ENCODE measurements around the gene CTSK. TPM values are rescaled to one million over a fixed set of nuclear protein-coding genes. Genes with fewer than 3 reads are reported as not detected.

The CTSK gene
- total and polyA plus RNA-seq, 2 of the 13 experiments (the other 11 are each of a cell fraction or from before 2014, with no cell fraction given), result 1.4 to 6.3 TPM

DNA sequence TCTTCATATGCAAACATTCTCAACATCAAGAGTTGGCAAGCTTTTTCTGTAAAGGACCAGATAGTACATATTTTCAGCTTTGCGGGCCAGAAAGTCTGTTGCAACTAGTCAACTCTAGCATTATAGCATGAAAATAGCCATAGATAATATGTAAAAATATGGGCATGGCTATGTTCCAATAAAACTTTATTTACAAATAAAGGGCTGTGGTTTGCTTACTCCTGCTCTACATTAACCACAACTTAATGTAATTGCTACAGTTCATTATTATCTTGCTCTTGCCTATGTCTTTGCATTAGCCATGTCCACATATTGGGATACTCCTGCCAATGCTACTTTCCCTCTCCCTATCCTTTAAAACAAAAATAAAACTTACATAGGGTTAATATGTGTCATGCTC, 24.5 kb upstream of the CTSK start:
- FAIRE-seq (no peak), DNase-seq (ENCODE audit: low spot score) (no peak), ATAC-seq (no peak)
- Histone ChIP-seq H3K79me2 (ENCODE audit: insufficient read depth, low read length) (no peaks in the 10 kb centered on the region), H4K20me1 (ENCODE audit: insufficient read depth, low read length) (no peaks in the 10 kb centered on the region), H3K36me3 (replicated peaks in 1 of 2; ENCODE audit: control insufficient read depth in 1 of 2, insufficient read depth in 2 of 2, low read length in 2 of 2) (peaks cover 7 to 68% of the 10 kb centered on the region in 2 experiments), H3K4me1 (ENCODE audit: insufficient read depth, low read length) (peaks cover 7% of the 10 kb centered on the region; the same call in 1 of the 2 replicates), H3K4me2 (ENCODE audit: low read depth, low read length) (no peak overlapping the region), H3K9ac (ENCODE audit: insufficient read depth, low read depth, low read length) (no peak overlapping the region), H3K4me3 (replicated peaks in 1 of 3; ENCODE audit: insufficient read depth in 1 of 3, low read depth in 2 of 3, low read length in 3 of 3) (no peak overlapping the region), H2AFZ (ENCODE audit: low read length) (no peak overlapping the region), H3K9me3 (ENCODE audit: low read length) (no peaks in the 10 kb centered on the region), H3K27ac (ENCODE audit: extremely low read length, insufficient read depth, low read length) (no peak overlapping the region), H3K27me3 (ENCODE audit: control insufficient read depth in 1 of 2, insufficient read depth in 2 of 2, low read length in 2 of 2) (no peaks in the 10 kb centered on the region)
- ChIA-PET CTCF (ENCODE audit: low intra/inter-chr PET ratio, low total read pairs) (no interaction called here), POLR2A (no interaction called here)
- in situ Hi-C loops (cut with HindIII; ENCODE audit: extremely low pct_ligation_motif_present, low pct_unique_long_range_greater_than_20kb) (no loop called here), intact Hi-C loops (cut with micrococcal nuclease; ENCODE audit: unreplicated experiment) (no loop called here)
- no TSS peak for BruUV-seq (replicated peaks)
- 95% methylated on average over 1 of the region's 1 CpG for WGBS (ENCODE audit: low lambda C conversion rate)
- TF ChIP-seq, protein P1, sequence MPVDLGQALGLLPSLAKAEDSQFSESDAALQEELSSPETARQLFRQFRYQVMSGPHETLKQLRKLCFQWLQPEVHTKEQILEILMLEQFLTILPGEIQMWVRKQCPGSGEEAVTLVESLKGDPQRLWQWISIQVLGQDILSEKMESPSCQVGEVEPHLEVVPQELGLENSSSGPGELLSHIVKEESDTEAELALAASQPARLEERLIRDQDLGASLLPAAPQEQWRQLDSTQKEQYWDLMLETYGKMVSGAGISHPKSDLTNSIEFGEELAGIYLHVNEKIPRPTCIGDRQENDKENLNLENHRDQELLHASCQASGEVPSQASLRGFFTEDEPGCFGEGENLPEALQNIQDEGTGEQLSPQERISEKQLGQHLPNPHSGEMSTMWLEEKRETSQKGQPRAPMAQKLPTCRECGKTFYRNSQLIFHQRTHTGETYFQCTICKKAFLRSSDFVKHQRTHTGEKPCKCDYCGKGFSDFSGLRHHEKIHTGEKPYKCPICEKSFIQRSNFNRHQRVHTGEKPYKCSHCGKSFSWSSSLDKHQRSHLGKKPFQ (CRISPR knock-in tag; IDR thresholded peaks at IDR 0.05; ENCODE audit: insufficient replicate concordance), result no peak
- TF ChIP-seq ZNF530 (CRISPR knock-in tag; IDR thresholded peaks at IDR 0.05; ENCODE audit: low read depth) (no peak), SCMH1 (CRISPR knock-in tag; IDR thresholded peaks at IDR 0.05; ENCODE audit: borderline replicate concordance) (no peak), HES4 (CRISPR knock-in tag; IDR thresholded peaks at IDR 0.05; ENCODE audit: borderline replicate concordance) (no peak), SMAD1 (CRISPR knock-in tag; IDR thresholded peaks at IDR 0.05; ENCODE audit: borderline replicate concordance, low read depth) (no peak), ZNF24 (IDR thresholded peaks at IDR 0.05) (no peak), ZNF674 (CRISPR knock-in tag; IDR thresholded peaks at IDR 0.05; ENCODE audit: low read depth) (no peak), JUND (CRISPR knock-in tag; IDR thresholded peaks at IDR 0.05) (no peak), ZNF589 (CRISPR knock-in tag; conservative IDR thresholded peaks at IDR 0.05) (no peak), FOXM1 (CRISPR knock-in tag; IDR thresholded peaks at IDR 0.05) (no peak)
- TF ChIP-seq, protein P2, sequence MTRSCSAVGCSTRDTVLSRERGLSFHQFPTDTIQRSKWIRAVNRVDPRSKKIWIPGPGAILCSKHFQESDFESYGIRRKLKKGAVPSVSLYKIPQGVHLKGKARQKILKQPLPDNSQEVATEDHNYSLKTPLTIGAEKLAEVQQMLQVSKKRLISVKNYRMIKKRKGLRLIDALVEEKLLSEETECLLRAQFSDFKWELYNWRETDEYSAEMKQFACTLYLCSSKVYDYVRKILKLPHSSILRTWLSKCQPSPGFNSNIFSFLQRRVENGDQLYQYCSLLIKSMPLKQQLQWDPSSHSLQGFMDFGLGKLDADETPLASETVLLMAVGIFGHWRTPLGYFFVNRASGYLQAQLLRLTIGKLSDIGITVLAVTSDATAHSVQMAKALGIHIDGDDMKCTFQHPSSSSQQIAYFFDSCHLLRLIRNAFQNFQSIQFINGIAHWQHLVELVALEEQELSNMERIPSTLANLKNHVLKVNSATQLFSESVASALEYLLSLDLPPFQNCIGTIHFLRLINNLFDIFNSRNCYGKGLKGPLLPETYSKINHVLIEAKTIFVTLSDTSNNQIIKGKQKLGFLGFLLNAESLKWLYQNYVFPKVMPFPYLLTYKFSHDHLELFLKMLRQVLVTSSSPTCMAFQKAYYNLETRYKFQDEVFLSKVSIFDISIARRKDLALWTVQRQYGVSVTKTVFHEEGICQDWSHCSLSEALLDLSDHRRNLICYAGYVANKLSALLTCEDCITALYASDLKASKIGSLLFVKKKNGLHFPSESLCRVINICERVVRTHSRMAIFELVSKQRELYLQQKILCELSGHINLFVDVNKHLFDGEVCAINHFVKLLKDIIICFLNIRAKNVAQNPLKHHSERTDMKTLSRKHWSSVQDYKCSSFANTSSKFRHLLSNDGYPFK (CRISPR knock-in tag; IDR thresholded peaks at IDR 0.05; ENCODE audit: borderline replicate concordance), result no peak
- TF ChIP-seq, protein P3, sequence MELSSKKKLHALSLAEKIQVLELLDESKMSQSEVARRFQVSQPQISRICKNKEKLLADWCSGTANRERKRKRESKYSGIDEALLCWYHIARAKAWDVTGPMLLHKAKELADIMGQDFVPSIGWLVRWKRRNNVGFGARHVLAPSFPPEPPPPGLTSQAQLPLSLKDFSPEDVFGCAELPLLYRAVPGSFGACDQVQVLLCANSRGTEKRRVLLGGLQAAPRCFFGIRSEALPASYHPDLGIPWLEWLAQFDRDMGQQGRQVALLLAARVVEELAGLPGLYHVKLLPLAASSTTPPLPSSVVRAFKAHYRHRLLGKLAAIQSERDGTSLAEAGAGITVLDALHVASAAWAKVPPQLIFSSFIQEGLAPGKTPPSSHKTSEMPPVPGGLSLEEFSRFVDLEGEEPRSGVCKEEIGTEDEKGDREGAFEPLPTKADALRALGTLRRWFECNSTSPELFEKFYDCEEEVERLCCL (CRISPR knock-in tag; IDR thresholded peaks at IDR 0.05; ENCODE audit: borderline replicate concordance), result no peak
- TF ChIP-seq, protein P4, sequence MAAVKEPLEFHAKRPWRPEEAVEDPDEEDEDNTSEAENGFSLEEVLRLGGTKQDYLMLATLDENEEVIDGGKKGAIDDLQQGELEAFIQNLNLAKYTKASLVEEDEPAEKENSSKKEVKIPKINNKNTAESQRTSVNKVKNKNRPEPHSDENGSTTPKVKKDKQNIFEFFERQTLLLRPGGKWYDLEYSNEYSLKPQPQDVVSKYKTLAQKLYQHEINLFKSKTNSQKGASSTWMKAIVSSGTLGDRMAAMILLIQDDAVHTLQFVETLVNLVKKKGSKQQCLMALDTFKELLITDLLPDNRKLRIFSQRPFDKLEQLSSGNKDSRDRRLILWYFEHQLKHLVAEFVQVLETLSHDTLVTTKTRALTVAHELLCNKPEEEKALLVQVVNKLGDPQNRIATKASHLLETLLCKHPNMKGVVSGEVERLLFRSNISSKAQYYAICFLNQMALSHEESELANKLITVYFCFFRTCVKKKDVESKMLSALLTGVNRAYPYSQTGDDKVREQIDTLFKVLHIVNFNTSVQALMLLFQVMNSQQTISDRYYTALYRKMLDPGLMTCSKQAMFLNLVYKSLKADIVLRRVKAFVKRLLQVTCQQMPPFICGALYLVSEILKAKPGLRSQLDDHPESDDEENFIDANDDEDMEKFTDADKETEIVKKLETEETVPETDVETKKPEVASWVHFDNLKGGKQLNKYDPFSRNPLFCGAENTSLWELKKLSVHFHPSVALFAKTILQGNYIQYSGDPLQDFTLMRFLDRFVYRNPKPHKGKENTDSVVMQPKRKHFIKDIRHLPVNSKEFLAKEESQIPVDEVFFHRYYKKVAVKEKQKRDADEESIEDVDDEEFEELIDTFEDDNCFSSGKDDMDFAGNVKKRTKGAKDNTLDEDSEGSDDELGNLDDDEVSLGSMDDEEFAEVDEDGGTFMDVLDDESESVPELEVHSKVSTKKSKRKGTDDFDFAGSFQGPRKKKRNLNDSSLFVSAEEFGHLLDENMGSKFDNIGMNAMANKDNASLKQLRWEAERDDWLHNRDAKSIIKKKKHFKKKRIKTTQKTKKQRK (IDR thresholded peaks at IDR 0.05; ENCODE audit: low read length), result no peak
- TF ChIP-seq, protein P5, sequence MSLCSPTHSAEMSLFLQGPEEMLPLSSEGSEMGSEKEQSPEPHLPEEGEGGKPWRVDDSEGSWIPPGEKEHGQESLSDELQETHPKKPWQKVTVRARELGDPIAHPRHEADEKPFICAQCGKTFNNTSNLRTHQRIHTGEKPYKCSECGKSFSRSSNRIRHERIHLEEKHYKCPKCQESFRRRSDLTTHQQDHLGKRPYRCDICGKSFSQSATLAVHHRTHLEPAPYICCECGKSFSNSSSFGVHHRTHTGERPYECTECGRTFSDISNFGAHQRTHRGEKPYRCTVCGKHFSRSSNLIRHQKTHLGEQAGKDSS (CRISPR knock-in tag; IDR thresholded peaks at IDR 0.05; ENCODE audit: borderline replicate concordance, low read depth), result no peak

All from HepG2 (cell line).